Liver (tissue), 3 donors: ENCODE data around the gene KMT2B.

Experiments used
- CTCF ChIP-seq: fragments of 150-350 bp; IDR thresholded peaks from 2 replicates; pipeline ENCODE4 v1.5.1; 2017; ENCODE audit warnings: improper control_type of control experiment, low read depth, low read length; ENCODE audit not compliant: missing input control
- FOXA1 ChIP-seq: IDR thresholded peaks from 2 replicates; pipeline ENCODE4 v1.6.1; 2016; ENCODE audit warnings: antibody characterized with exemption
- HNF4G ChIP-seq: IDR thresholded peaks from 2 replicates; pipeline ENCODE4 v1.6.1; 2016; ENCODE audit warnings: antibody characterized with exemption
- JUND ChIP-seq, 2 donors: IDR thresholded peaks; 2 replicates each; pipeline ENCODE4 v1.6.1; 2016; ENCODE audit warnings: antibody characterized with exemption in 2 of 2
- MAX ChIP-seq: IDR thresholded peaks from 2 replicates; pipeline ENCODE4 v1.6.1; 2016; ENCODE audit warnings: antibody characterized with exemption
- REST ChIP-seq: IDR thresholded peaks from 2 replicates; pipeline ENCODE4 v1.6.1; 2016; ENCODE audit warnings: antibody characterized with exemption, mild to moderate bottlenecking
- RXRA ChIP-seq, 2 donors: IDR thresholded peaks; 2 replicates each; pipeline ENCODE4 v1.6.1; 2017 to 2018; ENCODE audit warnings: antibody characterized with exemption in 2 of 2, mild to moderate bottlenecking in 1 of 2
- SP1 ChIP-seq: IDR thresholded peaks from 2 replicates; pipeline ENCODE4 v1.6.1; 2018; ENCODE audit warnings: antibody characterized with exemption, mild to moderate bottlenecking
- donor health status: healthy.
- donor health status: healthy.

- TF ChIP-seq CTCF (no peak), REST (no peak), MAX (no peak), RXRA (IDR thresholded peaks at IDR 0.05) (no peak), SP1 (no peak), JUND (IDR thresholded peaks at IDR 0.05) (no peak), HNF4G (no peak), FOXA1 (no peak)
These were observed 2.4 kb upstream of the KMT2B start for GRCh38 chr19:35715355-35715809.
